Left kidney (tissue), 2 donors: ENCODE data around the gene SGIP1. TPM values are rescaled to one million over a fixed set of nuclear protein-coding genes. Genes with fewer than 3 reads are reported as not detected.
"Not testable (repeated sequence)": the region's sequence is repeated elsewhere in the genome, so short reads cannot be mapped to it uniquely, and the experiment has no call there.

ENCODE experiments used
- DNase-seq: peaks from one replicate; pipeline ENCODE4 v3.0.0-alpha.2; 2013
- polyA plus RNA-seq: library from polyadenylated mRNA; unstranded; fragments of 120-200 nt; gene quantifications from one replicate; pipeline ENCODE4 v1.2.1, GENCODE V29; 2013; ENCODE audit not compliant: insufficient read length

The SGIP1 gene
- polyA plus RNA-seq, 1 donor = 18.4 TPM

DNA sequence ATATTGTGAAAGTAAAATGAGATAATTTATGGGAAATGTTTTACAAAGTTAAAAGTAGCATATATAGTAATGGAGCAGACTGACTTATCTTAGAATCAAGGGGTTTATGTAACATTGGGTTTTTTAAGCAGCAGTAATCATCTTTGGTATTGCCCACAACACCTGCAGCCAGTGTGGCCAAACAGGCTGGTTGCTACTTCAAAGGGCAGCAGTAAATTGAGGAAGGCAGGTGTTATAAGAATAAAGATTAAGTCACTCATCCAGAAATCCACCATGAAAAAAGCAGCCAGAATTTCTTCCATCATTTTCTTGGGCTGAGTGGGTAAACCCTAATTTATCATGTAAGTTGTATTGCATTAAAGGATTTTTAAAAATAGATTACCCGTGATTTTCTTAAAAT, 235.0 kb downstream of the SGIP1 start:
- DNase-seq = no peak

DNA sequence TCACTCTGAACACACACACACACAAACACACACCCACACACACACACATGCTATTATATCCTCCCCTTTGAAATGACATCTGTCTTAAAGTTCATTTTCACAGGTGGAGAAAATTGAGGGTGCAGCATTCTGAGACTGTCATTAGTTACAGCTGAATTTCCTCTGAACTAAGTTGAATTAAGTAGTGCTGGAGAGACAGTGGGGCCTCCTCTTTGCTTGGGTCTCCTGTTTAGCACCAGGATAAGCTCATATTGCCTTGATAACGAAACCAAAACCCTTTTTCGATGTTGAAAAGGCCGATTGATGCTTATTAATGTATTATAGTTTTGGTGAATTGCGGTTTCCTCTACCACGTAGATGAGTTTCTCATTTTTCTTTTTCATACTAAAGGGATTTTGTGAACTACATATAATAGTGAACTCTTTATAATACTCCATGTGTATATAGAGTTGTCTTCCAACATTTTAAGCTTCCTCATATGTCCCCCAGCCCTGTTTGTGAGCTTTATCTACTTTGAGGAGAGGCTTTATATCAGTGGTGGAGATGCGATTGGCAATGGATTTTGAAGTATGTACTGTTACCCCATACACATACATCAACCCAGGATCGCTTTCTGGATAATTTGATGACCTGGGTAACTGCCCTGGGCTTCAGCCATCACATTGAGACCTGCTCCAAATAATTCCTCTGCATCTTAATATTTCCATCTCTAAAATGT, 235.7 kb downstream of the SGIP1 start:
- DNase-seq = no peak

DNA sequence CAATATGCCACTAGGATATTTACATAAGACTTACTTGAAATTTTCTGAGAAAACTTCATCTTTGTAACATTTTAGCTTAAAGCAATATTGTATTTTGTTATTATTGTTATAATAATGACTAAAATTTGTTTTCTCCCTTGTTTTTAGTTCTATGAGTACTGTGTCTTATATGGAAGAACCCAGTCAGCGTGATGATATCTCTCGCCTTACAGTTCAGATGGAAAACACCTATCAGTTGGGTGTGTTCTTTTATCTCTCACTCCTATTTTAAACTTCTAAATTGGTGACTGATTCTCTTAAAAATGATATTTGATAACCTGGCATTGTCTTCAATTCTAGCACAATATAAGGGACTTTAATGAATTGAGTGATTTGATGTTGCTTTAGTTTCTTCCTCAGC, 236.3 kb downstream of the SGIP1 start:
- no peak for DNase-seq

DNA sequence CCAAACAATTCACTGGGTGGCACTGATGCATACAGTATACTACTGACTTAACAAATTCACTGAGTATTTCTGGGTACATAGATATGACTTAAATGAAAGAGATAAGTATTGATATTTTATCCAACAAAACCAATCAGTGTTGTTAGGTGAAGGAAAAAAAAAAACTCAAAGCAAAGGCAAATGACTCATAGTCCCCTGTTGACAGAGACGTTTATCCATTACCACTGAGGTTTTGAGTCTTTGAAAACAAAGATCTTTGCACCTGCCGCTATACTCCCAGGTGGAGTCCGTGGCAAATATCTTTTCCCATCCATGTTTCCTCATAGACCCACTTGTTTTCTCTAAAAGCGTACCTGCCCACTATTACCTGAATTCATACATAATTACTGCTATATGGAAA, 236.7 kb downstream of the SGIP1 start:
- DNase-seq = no peak

DNA sequence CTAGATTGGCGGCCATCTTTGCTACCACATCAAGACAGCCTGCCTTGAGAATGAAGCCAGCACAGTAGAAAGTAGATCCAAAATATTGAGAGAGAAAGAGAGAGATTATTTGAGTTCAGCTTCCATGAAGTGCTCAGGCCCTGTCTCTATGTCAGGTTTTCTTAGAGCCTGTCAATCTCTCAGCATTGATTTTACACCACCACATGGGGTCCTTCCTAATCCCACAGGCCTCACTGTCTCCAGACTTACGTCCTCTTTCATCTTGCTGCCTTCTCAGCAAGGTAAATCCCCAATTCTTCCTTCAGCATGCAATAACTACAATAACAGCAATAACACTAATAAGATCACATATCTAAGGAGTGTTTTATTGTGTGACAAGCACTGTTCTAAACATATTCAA, 239.3 kb downstream of the SGIP1 start:
- no peak for DNase-seq

DNA sequence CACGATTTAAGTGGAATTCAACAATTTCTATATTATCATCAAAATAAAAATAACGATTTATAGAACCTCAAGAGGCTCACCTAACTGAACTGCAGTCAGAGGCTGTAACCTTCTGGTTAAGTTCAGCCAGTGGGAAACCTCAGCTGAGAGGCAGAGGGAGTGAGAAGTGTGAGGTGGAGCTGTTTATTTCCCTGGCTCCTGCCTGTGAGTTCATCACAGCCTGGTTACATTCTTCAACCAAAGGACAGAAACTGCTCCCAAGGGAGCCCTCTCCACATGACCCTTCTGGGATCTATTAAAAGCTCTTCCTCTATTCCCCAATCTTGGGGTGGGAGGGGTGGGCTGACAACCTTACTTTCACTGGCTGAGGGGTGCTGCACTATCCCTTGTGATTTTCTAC, 240.5 kb downstream of the SGIP1 start:
- DNase-seq = no peak

DNA sequence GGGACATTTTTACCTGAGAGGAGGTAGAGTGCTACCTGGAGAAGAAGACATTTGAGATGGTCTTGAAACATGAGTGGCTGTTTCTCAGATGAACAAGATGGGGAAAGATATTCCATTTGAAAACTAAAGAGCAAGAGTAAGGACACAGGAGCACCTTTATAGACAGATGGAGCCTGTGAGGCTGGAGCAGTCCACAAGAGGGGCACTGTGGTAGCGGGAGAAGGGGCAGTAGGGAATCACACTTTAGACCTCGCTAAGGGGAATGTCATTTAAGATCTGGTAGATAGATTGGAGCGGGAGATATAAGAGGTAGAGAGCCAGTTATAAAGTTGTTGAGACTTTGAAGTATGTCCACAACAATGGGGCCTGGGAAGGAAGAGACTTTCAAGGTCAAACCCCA, 241.7 kb downstream of the SGIP1 start:
- no peak for DNase-seq

DNA sequence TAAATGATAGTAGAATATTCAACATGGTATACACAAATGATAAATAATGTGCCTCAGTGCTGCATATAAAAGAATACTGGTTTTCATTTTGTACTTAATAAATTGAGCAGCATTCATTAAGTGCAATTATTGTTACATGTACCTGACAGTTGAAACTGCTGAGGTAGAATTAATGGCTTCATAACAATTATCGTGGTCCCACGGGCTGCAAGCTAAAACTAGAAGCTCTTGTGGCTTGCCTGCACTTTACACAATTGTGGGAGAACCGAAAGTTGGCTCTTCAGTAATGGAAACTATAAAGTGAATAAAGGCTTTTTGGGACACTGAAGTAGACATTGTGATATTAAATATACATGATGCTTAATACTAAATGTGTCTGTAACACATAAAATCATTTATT, 243.9 kb downstream of the SGIP1 start:
- no peak for DNase-seq

DNA sequence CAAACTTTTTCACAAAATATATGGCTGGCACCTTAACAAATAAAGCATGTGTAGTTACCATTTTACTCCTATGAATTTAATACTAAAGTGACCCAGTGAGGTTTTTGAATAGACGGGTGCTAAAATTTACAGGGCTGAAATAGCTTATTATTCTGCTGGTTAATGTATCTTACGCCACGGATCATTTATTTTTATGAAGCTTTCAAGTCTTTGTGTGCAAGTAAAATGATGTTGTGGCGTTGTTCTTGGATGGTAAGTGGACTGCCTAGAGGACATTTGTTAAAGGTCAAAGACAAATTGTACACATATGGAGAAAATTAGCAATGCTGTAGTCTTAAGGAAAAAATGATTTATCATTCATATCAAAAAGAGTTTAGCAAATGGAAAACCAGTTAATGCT, 244.3 kb downstream of the SGIP1 start:
- DNase-seq = peak; percentile 17

DNA sequence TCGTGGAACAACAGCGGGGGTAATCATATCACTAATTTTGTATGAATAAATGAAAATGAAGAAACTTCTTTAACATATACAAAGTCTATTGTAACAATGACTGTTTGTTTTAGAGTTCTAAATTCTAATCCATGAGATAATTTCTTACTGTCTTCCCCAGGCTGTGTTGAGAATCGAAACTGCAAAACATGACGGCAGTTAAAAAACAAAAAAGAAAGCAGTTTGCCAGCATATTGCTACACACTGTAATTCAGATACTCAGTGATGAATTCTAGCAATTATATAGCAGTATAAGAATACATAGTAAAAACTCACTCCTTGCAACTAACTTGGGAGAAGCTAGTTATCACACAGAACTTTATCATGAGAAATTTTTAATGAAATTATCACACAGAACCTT, 245.0 kb downstream of the SGIP1 start:
- no peak for DNase-seq

DNA sequence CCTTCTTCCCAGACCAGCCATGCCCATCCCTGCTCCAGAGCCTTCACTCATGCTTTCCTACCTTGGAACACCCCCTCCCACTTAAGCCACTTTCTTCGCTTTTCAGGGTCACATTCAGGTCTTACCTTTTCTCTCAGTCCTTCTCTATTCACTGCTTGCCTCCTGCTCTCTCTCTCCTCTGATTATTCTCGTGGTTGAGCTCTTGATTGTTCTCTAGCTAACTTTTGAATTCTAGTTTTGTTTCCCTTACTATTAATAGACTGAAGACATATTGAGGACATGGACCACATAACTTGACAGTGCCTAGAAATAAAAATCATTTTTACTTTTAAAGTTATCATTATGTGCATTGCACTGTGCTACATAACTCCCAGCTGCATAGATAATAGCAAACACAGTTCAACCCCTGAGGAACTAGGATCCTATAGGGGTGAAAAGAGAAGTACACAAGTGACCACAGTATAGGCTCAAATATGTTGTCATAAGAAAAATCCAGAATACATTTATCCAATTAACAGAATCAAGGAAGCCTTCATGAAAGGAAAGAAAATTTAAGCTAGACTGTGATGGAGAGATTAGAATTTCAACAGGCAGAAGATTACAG, 245.6 kb downstream of the SGIP1 start:
- no peak for DNase-seq

DNA sequence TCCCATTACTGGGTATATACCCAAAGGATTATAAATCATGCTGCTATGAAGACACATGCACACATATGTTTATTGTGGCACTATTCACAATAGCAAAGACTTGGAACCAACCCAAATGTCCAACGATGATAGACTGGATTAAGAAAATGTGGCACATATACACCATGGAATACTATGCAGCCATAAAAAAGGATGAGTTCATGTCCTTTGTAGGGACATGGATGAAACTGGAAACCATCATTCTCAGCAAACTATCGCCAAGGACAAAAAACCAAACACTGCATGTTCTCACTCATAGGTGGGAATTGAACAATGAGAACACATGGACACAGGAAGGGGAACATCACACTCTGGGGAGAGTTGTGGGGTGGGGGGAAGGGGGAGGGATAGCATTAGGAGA, 251.8 kb downstream of the SGIP1 start:
- DNase-seq = not testable (repeated sequence)

DNA sequence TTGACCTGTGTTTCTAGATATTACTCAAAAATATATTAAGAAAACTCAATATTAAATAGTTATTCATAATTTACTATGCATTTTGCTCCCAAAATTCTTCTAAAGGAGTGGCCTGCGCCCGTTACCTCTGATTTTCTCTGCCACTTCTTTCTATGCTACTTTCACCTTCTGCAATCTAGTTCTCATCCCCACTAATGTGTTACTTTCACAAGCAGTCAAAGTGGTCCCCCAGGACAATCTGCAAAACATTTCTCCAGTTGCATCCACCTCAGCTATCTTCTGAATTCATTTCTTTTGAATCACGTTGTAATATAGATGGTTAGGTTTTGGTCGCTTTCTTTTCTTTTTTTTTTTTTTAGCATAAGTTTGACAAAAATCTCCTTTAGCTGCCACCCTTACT, 253.7 kb downstream of the SGIP1 start:
- DNase-seq = no peak

DNA sequence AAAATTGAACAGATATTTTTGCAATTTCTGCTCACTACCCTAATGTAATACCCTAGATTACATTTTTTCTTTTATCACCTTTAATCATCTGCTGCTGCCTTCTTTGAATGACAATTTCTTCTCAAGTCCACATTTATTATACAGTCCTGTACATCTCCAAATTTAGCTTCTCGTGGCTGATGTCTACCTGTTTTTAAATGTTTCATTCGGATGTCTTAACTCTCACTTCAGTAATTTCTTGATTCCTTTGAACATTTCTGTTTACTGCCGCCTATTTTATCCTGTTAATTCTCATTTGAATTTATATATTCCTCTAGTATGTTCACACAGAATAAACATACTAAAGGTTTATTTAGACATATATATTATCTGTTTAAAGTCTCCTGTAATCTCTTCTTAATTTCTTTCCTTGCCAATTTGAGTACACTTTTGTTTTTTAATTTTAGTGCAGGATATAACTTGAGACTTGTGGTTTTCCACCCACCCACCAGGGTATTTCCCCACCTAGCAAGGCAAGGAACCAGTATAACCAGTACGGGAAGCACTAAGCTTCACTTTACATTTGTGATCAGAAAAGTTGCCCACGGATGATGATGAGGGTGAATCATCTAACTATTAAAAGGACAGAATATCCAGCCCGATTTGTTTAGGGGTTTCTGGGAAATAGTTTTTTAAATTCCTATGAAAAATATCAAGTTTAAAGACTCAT, 254.4 kb downstream of the SGIP1 start:
- no peak for DNase-seq

DNA sequence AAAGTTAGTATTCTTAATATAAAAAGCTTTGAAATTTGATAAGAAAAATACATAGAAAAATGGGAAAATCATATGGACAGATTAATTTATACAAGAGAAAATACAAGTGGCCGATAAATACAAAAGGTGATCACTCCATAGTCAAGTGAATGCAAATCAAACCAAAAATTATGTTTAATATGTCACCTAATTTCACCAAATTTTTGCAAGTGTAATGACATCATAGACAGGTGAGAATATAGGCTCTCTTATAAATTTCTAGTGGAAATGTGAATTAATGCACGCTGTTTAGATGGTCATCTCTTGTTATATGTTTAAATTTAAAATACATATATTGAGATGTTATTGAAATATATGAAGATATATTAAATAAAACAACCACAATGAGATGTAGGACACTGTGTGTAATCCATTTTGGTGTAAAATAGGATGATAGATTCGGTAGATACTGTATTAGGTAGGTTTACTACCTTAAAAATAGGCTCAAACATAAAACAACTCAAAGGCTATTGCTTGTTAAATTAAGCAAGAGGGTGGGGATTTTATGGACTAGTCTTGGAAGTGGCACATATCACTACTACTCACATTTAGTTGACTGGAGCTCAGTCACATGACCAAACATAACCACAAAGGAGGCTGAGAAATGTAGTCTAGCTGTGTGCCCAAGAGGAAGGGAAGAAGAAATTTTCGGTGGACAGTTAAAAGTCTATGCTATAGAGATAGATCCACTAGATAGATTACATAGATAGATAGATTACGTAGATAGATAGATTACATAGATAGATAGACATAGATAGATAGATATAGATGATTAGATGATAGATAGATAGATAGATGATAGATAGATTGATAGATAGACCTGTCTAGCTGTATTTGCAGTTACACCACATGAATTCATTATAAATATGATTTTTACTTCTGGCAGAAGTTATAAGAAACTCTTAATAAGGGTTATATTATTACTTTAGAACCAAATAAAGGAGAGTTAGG, 258.0 kb downstream of the SGIP1 start:
- DNase-seq = no peak

DNA sequence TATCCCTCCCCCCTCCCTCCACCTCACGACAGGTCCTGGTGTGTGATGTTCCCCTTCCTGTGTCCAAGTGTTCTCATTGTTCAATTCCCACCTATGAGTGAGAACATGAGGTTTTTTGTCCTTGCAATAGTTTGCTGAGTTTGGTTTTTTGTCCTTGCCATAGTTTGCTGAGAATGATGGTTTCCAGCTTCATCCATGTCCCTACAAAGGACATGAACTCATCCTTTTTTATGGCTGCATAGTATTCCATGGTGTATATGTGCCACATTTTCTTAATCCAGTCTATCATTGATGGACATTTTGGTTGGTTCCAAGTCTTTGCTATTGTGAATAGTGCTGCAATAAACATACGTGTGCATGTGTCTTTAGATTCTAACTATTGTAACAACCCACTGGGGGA, 261.9 kb downstream of the SGIP1 start:
- DNase-seq = not testable (repeated sequence)

Other genes with a start within 250 kb of the SGIP1 start
- 3.2 TPM for gene DYNLT5, start 218.3 kb downstream of the SGIP1 start, polyA plus RNA-seq